Activated naive CD8-positive, alpha-beta T cell treated with anti-CD3 and anti-CD28 coated beads, Interleukin-2, amount 50 U/mL, for 16 hours (primary cell): ENCODE results near the gene ZBP1.

ENCODE experiments used
- DNase-seq: peaks from one replicate; pipeline ENCODE4 v3.0.0-alpha.2; 2020; ENCODE audit warnings: low read depth, low spot score

Gene ZBP1

GRCh38 chr20:57559658-57560553 is 60.3 kb downstream of the ZBP1 start:
- no peak for DNase-seq

GRCh38 chr20:57559289-57559634 is 61.0 kb downstream of the ZBP1 start:
- no peak for DNase-seq

DNA sequence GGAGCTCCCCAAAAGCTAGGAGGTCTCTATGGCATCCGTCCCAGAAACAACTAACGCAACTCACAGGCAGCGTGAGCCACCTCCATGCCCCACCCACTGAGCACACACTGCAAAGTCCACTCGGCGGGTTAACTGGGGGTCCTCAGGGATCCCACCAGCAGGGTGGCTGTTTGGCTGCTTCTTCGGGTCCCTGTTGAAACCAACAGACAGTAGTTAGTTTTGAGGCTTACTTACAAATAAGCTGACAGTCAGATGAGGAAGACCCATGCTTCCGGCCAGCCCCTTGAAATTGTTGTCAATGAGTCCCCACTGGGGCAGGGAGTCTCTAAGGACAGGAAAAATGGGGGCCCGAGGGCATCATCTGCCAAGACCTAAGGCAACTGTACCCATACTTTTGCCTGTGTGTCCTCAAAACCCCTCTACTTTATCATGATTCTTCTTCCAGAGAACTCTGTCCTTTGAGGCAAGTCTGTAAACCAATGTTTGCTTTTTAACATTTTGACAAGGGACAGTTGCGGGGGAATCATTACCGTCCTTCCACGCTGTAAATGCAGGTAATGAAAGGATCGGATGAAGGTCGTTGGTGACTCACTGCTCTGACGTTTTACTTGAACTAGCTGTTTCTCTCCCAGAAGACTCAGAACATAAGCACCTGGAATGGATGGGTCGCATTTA is 61.5 kb downstream of the ZBP1 start:
- DNase-seq = no peak

DNA sequence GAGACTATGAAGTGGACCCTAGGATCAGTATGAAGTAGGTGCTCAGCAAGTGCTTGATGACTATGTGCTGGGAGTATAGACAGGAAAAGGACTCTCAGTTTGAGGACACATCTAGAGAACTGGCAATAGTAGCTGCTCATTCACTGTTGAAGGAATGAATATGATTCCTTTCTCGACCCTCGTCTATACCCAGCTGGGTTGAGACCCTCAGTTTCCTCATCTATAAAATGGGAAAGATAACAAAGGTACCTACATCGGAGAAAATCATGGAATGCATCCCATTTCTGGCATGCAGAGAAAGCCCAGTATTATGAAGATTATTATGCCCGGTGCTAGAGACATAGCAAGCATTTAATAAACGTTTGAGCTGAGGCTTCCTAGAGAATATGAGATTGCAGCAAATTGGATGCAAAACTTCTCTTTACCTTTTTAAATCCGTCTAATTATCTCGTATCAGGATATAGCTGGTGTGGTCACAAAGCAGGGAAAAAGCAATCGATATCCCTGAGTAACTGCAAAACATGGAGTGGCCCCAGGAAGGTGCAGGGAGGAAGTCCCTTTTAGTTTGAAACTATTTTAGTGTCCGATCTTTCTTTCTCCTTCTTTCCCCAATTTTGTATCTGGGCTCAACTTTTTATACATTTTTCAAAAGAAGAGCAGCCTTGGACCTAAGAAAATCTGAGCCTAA is 62.2 kb downstream of the ZBP1 start:
- DNase-seq = no peak

- no peak for DNase-seq
Measured at GRCh38 chr20:57556980-57557274, 63.3 kb downstream of the ZBP1 start.

GRCh38 chr20:57555457-57556184 is 64.6 kb downstream of the ZBP1 start:
- no peak for DNase-seq
